Epithelial cell of alveolus of lung (primary cell): ENCODE data around the gene HDGFL3. TPM values are rescaled to one million over a fixed set of nuclear protein-coding genes. Genes with fewer than 3 reads are reported as not detected.

ENCODE experiments used
- total RNA-seq: library from RNA; depleted of rRNA; stranded (reverse); fragments of >200 nt; gene quantifications from 2 replicates; pipeline ENCODE4 v1.2.1, GENCODE V29; 2015

Gene HDGFL3
- 24.4 and 36.5 TPM in 2 replicates for total RNA-seq

GRCh38 chr15:83207660-83208366 is at the start of gene HDGFL3:
TSS of gene HDGFL3 (minus strand) at chr15:83207823. CDS start at chr15:83207414, 409 bp downstream.

GRCh38 chr15:83106994-83107840 is 100.4 kb downstream of the HDGFL3 start, which contains the start of gene TM6SF1:
TSS of gene TM6SF1 (plus strand) at chr15:83107645. CDS start at chr15:83107681, 36 bp downstream.

Other genes starting within 250 kb of the HDGFL3 start
- gene RAMAC, start 221.6 kb downstream of the HDGFL3 start, total RNA-seq = 15.7 and 24.4 TPM in 2 replicates
- gene C15orf40, start 196.2 kb downstream of the HDGFL3 start, total RNA-seq = 14.1 and 23.0 TPM in 2 replicates
- 70.6 and 75.0 TPM in 2 replicates for gene BTBD1, start 140.6 kb downstream of the HDGFL3 start, total RNA-seq
- gene TM6SF1, start 100.2 kb downstream of the HDGFL3 start, total RNA-seq = 1.9 and 7.5 TPM in 2 replicates
- 2.3 and 9.8 TPM in 2 replicates for gene BNC1, start 76.8 kb upstream of the HDGFL3 start, total RNA-seq
- 0.78 TPM in 1 of 2 replicates, not detected in the other for gene SH3GL3, start 239.5 kb upstream of the HDGFL3 start, total RNA-seq